ENCODE data around the gene UTP15. TPM values are rescaled to one million over a fixed set of nuclear protein-coding genes. Genes with fewer than 3 reads are reported as not detected.

Gene UTP15, protein sequence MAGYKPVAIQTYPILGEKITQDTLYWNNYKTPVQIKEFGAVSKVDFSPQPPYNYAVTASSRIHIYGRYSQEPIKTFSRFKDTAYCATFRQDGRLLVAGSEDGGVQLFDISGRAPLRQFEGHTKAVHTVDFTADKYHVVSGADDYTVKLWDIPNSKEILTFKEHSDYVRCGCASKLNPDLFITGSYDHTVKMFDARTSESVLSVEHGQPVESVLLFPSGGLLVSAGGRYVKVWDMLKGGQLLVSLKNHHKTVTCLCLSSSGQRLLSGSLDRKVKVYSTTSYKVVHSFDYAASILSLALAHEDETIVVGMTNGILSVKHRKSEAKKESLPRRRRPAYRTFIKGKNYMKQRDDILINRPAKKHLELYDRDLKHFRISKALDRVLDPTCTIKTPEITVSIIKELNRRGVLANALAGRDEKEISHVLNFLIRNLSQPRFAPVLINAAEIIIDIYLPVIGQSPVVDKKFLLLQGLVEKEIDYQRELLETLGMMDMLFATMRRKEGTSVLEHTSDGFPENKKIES
- total RNA-seq, result 11.0 TPM
- long read RNA-seq, full-length matches to known transcripts, result 6 of 6 reads
- long read RNA-seq, partial matches to known transcripts, result 0 of 6 reads
- long read RNA-seq, other reads (novel, unspliced or antisense), result 0 of 6 reads

DNA sequence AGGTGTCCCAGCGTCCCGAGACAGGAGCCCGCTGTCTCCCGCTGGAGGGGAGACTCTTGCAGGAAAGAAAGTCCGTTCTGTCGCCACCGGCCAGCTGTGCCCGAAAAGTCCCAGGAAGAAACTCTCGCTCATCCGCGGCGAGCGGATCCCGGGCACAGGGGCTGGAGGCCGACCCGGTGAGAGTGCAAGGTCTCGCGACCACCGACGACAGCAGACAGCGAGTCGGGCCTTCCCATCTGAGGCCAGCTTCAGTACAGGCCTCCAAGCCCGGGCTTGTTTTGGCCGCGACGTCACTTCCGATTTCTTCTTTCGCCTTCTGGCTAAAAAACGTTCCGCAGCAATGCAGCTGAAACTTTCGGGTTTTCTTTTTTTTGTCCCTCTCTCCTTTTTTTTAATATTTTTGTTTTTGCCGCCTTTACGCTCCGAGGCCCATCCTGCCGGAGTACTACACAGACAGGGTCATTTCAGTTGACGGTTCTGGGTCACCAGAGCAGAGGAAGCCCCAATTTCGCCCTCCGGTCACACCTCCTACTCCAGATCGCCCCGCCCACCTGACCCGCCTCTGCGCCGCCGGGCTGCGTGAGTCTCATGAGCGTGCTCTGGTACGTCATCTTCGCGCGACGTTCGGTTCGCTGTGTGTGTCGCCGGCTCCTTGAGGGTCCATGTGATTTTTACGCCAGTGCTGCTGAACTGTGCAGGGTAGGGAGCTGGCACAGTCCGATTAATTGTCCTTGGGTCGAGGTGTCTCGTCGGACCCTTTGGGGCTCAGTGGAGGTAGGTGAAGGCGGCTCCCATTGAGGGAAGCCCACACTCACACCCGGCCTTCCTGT, at the start of gene UTP15, which contains the start of gene ANKRA2:
Gene UTP15 (plus strand): TSS at position 605 of the 830 bp plus-strand sequence. CDS start 1,602 bp downstream, outside the sequence.
Gene ANKRA2 (minus strand): TSS at position 501 of the 830 bp plus-strand sequence. CDS start 2,758 bp downstream, outside the sequence.
- ATAC-seq, result peak; percentile 99
- intact Hi-C loops (cut with DNase I), result loop anchor here (10.0 kb wide), 1 partner anchor 1199 kb away; the partner anchor contains the start of genes GFM2 and NSA2
- DNase-seq (ENCODE audit: missing footprints), result peak; percentile 100

DNA sequence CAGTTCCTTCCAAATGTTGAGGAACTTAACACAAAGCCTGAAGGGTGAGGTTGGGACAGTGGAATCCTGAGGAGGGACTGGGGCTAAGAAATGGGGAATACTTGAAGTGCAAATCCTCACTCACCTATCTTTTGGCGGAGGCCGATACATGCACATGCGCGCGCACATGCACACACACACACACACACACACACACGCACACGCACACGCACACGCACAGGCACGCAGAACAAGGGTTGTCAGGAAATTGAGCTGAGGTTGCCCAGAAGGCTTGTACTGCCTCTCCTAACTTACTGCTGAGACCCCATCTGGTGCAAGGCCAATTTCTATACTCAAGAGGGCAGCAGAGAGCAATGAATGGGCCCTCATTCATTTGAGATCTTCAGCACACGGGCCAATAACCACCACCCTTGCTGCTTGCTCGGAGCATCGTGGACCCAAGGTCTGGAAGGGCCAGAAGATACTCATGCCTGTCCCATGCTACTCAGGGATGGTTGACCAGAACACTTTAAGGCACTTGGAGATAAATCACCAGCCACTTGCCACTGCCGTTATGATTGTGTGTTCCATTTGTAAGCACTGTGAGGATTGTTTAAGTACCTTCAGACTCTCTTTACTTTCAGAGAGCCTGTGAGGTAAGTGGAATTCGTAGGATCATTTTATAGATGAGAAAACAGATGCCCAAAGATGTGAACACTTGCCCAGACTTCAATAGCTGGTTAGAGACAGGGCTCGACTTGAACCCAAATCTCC, 45.8 kb upstream of the UTP15 start:
- intact Hi-C loops (cut with DNase I), result no loop called here
- DNase-seq (ENCODE audit: missing footprints), result no peak

DNA sequence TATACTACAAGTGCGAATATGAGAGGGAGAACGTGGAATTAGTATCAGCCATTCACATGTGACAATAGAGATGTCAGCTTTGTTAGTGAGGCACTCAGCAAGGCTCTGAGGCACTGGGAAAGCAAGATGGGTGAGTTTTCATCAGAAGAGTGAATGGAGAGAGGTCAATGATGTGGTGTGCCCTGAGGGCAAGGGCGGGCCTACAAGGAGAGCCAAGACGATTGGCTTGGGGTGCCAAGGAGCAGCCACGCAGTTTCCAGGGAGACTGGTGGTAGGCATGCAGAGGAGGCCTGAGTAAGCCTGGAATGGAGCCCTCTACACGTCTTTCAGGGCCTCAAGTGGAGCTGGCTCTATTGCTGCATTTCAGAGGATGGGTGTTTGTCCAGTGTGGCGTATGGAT, 42.6 kb upstream of the UTP15 start:
- intact Hi-C loops (cut with DNase I), result no loop called here
- no peak for DNase-seq (ENCODE audit: missing footprints)
- no peak for ATAC-seq

More for the DNA sequence above, 45.8 kb upstream of the UTP15 start:
- peak; percentile 83 for ATAC-seq

- intact Hi-C loops (cut with DNase I), result no loop called here
- ATAC-seq (no peak), DNase-seq (ENCODE audit: missing footprints) (no peak)
These were observed 41.7 kb upstream of the UTP15 start for GRCh38 chr5:73523861-73524260.

GRCh38 chr5:73525606-73526203, 39.8 kb upstream of the UTP15 start:
- ATAC-seq (no peak), DNase-seq (ENCODE audit: missing footprints) (no peak)
- intact Hi-C loops (cut with DNase I), result no loop called here

- DNase-seq (ENCODE audit: missing footprints), result no peak
- ATAC-seq, result no peak
- intact Hi-C loops (cut with DNase I), result no loop called here
These were observed 37.3 kb upstream of the UTP15 start for GRCh38 chr5:73528248-73528647.

DNA sequence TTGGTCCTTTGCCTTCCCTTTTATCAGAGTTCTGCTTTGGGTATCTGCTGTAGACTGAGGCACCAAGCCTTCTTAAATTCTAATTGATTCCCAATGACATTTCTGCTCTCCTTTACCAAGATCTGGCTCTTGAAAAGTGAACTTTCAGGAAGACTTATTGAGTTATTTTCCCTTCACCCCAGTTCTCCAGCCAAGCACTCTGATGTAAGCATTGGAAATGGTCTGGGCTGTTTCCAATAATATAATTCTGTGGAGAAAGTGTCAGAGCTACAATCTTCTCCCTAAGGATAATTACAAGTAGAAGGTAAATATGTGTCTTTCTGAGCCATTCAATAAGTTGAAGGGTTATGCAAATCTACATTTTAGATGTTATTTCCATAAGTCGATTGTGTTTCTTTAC, 36.5 kb upstream of the UTP15 start:
- ATAC-seq, result no peak
- intact Hi-C loops (cut with DNase I), result no loop called here
- no peak for DNase-seq (ENCODE audit: missing footprints)

- DNase-seq (ENCODE audit: missing footprints) (no peak), ATAC-seq (no peak)
- intact Hi-C loops (cut with DNase I), result no loop called here
These were observed 34.2 kb upstream of the UTP15 start for GRCh38 chr5:73531356-73531755.

GRCh38 chr5:73532195-73532594, 33.3 kb upstream of the UTP15 start:
- intact Hi-C loops (cut with DNase I), result no loop called here
- DNase-seq (ENCODE audit: missing footprints) (no peak), ATAC-seq (no peak)

DNA sequence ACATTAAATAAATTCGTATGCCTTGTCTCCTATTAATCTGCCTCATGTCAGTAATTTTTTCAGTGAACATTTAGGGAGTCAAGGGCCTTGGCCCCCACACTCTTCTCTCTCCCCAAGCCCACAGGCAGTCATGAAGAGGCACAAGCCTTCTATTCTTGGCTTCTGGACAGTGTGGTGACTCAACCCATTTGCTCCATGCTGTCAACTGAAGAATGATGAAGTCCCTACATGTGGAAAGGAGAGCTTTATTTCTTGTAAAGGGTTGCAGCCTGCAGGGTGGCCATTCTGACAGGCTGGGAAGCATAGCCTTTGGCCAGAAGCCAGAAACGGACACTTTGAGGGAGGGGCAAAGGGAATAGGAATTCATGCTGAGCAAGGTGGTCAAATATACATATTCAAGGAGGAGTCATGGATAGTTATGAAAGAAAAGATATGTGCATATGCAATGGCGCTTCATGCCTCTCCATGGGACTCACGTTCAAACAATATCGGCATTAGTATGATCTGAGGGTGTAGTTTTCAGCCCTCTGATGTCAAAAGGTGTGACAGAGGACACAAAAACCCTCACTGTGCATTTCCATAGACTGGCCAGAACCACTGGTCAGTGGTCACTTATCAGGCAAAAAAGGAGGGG, 31.4 kb upstream of the UTP15 start:
- no peak for DNase-seq (ENCODE audit: missing footprints)
- intact Hi-C loops (cut with DNase I), result no loop called here
- no peak for ATAC-seq

DNA sequence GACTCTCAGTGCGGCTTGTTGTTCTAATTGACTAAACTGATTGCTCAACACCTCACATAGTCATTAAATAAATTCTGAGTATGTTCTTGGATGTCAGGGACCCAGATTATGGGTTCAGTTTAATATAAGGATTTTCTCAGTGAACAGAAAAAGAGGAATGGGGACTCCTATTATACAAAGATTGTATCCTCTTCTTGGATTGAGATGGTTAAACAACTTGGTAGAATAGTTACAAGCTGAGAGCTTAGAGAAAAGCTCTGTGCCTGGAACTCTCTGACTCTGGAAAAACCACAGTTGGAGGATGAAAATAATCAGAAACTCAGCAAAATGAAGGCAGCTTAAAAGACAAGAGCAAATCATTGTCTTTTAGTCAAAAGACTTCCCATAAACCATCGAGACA, 30.6 kb upstream of the UTP15 start:
- intact Hi-C loops (cut with DNase I), result no loop called here
- no peak for DNase-seq (ENCODE audit: missing footprints)
- no peak for ATAC-seq

GRCh38 chr5:73539730-73540129, 25.8 kb upstream of the UTP15 start:
- ATAC-seq (no peak), DNase-seq (ENCODE audit: missing footprints) (no peak)
- intact Hi-C loops (cut with DNase I), result no loop called here

DNA sequence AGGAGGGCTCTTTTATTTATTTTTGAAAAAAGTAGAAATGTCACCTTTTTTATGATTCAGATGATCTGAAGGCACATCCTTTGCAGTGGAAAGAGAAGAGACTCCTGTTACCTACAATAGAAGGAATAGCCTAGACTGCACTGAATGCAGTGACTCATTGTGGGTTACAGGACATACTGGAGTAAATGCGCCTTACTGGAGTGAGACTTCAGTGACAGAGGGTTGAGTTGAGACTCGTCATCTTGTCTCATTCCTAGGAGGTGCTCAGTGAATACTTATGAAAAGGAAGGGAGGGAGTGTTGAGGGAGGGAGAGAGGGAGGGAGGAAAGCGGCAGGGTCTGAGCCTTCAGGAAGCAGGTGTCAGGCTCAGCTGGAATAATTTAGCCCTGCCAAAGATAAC, 25.4 kb upstream of the UTP15 start:
- ATAC-seq (no peak), DNase-seq (ENCODE audit: missing footprints) (no peak)
- intact Hi-C loops (cut with DNase I), result no loop called here

- intact Hi-C loops (cut with DNase I), result no loop called here
- ATAC-seq (no peak), DNase-seq (ENCODE audit: missing footprints) (no peak)
These were observed 23.5 kb upstream of the UTP15 start for GRCh38 chr5:73542020-73542419.

GRCh38 chr5:73544429-73545402, 20.8 kb upstream of the UTP15 start:
- no peak for DNase-seq (ENCODE audit: missing footprints)
- intact Hi-C loops (cut with DNase I), result no loop called here
- ATAC-seq, result peak; percentile 79

GRCh38 chr5:73545403-73545779, 20.2 kb upstream of the UTP15 start:
- ATAC-seq (no peak), DNase-seq (ENCODE audit: missing footprints) (no peak)
- intact Hi-C loops (cut with DNase I), result no loop called here

- intact Hi-C loops (cut with DNase I), result no loop called here
- DNase-seq (ENCODE audit: missing footprints) (no peak), ATAC-seq (no peak)
These were observed 15.5 kb upstream of the UTP15 start for GRCh38 chr5:73550016-73550415.
